ENCODE data around the gene CARMIL1. TPM values are rescaled to one million over a fixed set of nuclear protein-coding genes. Genes with fewer than 3 reads are reported as not detected.
A peak's percentile ranks its signal among the peaks of the same experiment; 100 is the strongest.

The CARMIL1 gene
- total RNA-seq, 1 experiment from 2014 or later: 25.2 TPM

DNA sequence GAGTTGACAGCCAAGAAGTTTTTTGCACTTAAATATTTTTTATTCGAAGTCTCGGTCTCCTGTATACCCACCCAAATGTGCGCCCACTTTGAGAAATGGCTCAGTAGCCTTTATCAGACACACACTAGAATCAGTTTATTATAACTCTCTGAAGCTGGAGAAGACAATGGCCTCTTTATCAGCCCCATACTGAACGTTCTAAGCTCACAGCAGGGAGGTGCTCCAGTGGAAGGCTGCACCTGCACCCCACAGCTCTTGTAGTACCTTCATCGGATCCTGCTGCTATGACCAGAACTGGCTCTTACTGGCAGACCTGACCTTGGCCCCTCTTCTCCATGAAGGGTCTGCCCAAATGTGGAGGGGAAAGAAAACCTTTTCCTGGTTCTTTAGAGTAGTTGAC lies 207.8 kb downstream of the CARMIL1 start:
- TF ChIP-seq, protein P1, sequence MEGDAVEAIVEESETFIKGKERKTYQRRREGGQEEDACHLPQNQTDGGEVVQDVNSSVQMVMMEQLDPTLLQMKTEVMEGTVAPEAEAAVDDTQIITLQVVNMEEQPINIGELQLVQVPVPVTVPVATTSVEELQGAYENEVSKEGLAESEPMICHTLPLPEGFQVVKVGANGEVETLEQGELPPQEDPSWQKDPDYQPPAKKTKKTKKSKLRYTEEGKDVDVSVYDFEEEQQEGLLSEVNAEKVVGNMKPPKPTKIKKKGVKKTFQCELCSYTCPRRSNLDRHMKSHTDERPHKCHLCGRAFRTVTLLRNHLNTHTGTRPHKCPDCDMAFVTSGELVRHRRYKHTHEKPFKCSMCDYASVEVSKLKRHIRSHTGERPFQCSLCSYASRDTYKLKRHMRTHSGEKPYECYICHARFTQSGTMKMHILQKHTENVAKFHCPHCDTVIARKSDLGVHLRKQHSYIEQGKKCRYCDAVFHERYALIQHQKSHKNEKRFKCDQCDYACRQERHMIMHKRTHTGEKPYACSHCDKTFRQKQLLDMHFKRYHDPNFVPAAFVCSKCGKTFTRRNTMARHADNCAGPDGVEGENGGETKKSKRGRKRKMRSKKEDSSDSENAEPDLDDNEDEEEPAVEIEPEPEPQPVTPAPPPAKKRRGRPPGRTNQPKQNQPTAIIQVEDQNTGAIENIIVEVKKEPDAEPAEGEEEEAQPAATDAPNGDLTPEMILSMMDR (IDR thresholded peaks at IDR 0.05; ENCODE audit: unreplicated experiment): no peak
- Mint-ChIP-seq H3K4me3 (ENCODE audit: unreplicated experiment) (no peak overlapping the region), H3K4me1 (ENCODE audit: insufficient read depth, unreplicated experiment) (peaks cover 8% of the 10 kb centered on the region), H3K27me3 (ENCODE audit: insufficient read depth, unreplicated experiment) (no peaks in the 10 kb centered on the region), H3K36me3 (ENCODE audit: insufficient read depth, unreplicated experiment) (peaks cover 34% of the 10 kb centered on the region), H3K27ac (ENCODE audit: low read depth, unreplicated experiment) (no peak overlapping the region), H3K9me3 (ENCODE audit: unreplicated experiment) (no peaks in the 10 kb centered on the region)
- intact Hi-C loops (cut with micrococcal nuclease): no loop called here
- no TSS peak for BruUV-seq (replicated peaks)
- ChIA-PET POLR2A (interaction anchor here (0.9 kb wide), 1 partner anchor 369 kb away, joined by 3 read pairs; no protein-coding TSS in a partner anchor), CTCF (interaction anchor here (0.6 to 9.1 kb wide), 7 partner anchors 89 to 455 kb away, joined by 3 to 107 read pairs (median 5); partner anchors contain the start of gene CARMIL1)
- DNase-seq (ENCODE audit: unreplicated experiment): no peak

DNA sequence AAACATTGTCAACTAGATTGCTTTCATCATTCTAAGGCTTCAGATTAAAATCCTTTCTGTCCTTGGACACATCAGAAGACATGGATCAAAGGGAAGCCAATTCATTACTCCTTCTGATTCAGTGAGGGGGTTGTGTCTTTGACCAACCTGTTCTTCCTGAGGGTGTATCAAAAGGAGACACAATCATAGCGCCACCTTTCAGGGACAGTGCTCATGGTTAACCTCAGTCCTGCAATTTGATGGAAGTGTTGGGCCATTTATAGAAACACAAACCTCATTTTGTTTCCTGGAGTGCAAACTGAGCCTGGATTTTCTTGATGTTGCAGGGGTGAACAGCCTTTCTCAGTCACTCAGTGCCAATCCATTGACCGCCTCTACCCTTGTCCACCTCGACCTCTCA lies 209.0 kb downstream of the CARMIL1 start:
- intact Hi-C loops (cut with micrococcal nuclease): no loop called here
- ChIA-PET POLR2A (interaction anchor here (1.1 kb wide), 1 partner anchor 32 kb away, joined by 3 read pairs; no protein-coding TSS in a partner anchor), CTCF (interaction anchor here (0.6 to 9.1 kb wide), 8 partner anchors 209 to 312 kb away, joined by 3 to 107 read pairs (median 5); partner anchors contain the start of gene CARMIL1)
- no peaks in the 10 kb centered on the region for H3K9me3 Mint-ChIP-seq (ENCODE audit: unreplicated experiment)
- no peak overlapping the region for H3K27ac Mint-ChIP-seq (ENCODE audit: low read depth, unreplicated experiment)
- H3K4me3 Mint-ChIP-seq (ENCODE audit: unreplicated experiment): no peak overlapping the region
- H3K27me3 Mint-ChIP-seq (ENCODE audit: insufficient read depth, unreplicated experiment): no peaks in the 10 kb centered on the region
- no TSS peak for BruUV-seq (replicated peaks)
- peaks cover 39% of the 10 kb centered on the region for H3K36me3 Mint-ChIP-seq (ENCODE audit: insufficient read depth, unreplicated experiment)
- TF ChIP-seq, protein P1 (IDR thresholded peaks at IDR 0.05; ENCODE audit: unreplicated experiment): no peak
- DNase-seq (ENCODE audit: unreplicated experiment): no peak
- peaks cover 8% of the 10 kb centered on the region for H3K4me1 Mint-ChIP-seq (ENCODE audit: insufficient read depth, unreplicated experiment)

DNA sequence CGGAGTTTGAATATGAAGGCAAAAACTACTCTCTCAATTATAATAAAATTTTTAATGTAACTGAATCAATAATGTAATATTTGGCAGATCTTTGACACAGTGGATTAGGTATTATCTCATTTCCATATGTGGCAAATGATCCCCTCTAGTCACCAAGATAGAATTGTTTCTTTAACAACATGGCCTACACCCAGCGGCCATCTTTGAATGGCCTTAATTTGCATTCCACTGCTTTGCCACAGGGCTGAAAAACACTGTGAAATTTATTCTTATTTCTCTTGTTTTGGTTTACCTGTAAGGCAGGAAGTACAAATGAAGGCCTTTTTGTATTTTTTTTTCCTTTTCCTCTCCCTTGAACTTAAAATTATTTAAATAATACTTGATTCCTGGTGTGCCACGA lies 210.2 kb downstream of the CARMIL1 start:
- POLR2A ChIA-PET: interaction anchor here (0.6 to 3.4 kb wide), 8 partner anchors 177 to 266 kb away, joined by 3 to 33 read pairs (median 4); partner anchors contain the start of gene CARMIL1
- peak overlapping the region; percentile 86 for H3K27ac Mint-ChIP-seq (ENCODE audit: low read depth, unreplicated experiment)
- no peak for DNase-seq (ENCODE audit: unreplicated experiment)

More for the DNA sequence above, 210.2 kb downstream of the CARMIL1 start:
- Mint-ChIP-seq H3K9me3 (ENCODE audit: unreplicated experiment) (no peaks in the 10 kb centered on the region), H3K27me3 (ENCODE audit: insufficient read depth, unreplicated experiment) (no peaks in the 10 kb centered on the region), H3K4me1 (ENCODE audit: insufficient read depth, unreplicated experiment) (peaks cover 8% of the 10 kb centered on the region), H3K4me3 (ENCODE audit: unreplicated experiment) (no peak overlapping the region), H3K36me3 (ENCODE audit: insufficient read depth, unreplicated experiment) (peaks cover 39% of the 10 kb centered on the region)
- CTCF ChIA-PET: interaction anchor here (0.5 to 9.1 kb wide), 46 partner anchors 9 to 421 kb away, joined by 3 to 107 read pairs (median 4); partner anchors contain the start of gene CARMIL1
- no TSS peak for BruUV-seq (replicated peaks)
- TF ChIP-seq, protein P1 (IDR thresholded peaks at IDR 0.05; ENCODE audit: unreplicated experiment): no peak
- intact Hi-C loops (cut with micrococcal nuclease): no loop called here
